Activated CD4-positive, CD25-positive, alpha-beta regulatory T cell treated with anti-CD3 and anti-CD28 coated beads, Interleukin-2, amount 50 U/mL, for 16 hours (primary cell): ENCODE measurements around the gene KLRC3.
"Not testable (repeated sequence)": the region's sequence is repeated elsewhere in the genome, so short reads cannot be mapped to it uniquely, and the experiment has no call there.

Source experiments
- DNase-seq: peaks from one replicate; pipeline ENCODE4 v3.0.0-alpha.2; 2020; ENCODE audit warnings: low read depth, low spot score

Gene KLRC3

GRCh38 chr12:10369557-10370415 is 50.6 kb downstream of the KLRC3 start:
- no peak for DNase-seq

GRCh38 chr12:10368206-10369171 is 51.9 kb downstream of the KLRC3 start:
- DNase-seq = no peak

DNA sequence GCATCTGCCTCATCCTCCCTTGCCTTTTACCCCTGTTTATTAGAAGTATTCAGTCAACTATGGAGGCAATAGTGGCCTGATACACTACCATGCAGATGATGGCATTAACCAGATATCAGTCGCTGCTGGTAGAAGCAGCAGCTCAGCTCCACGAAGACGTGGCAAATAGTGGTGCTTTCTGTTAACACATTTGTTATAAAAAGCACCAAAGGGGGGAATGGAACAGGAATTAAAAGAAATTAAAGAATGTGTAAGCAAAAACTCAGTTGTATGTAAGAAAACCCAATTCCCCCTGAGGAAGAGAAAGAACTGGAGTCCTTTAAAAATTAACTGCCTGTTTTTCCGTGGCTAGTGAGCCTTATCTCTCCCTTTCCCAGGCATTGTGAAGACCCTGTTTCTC is 52.7 kb downstream of the KLRC3 start:
- not testable (repeated sequence) for DNase-seq

- DNase-seq = no peak
Observed at GRCh38 chr12:10366875-10367274, 53.5 kb downstream of the KLRC3 start.

DNA sequence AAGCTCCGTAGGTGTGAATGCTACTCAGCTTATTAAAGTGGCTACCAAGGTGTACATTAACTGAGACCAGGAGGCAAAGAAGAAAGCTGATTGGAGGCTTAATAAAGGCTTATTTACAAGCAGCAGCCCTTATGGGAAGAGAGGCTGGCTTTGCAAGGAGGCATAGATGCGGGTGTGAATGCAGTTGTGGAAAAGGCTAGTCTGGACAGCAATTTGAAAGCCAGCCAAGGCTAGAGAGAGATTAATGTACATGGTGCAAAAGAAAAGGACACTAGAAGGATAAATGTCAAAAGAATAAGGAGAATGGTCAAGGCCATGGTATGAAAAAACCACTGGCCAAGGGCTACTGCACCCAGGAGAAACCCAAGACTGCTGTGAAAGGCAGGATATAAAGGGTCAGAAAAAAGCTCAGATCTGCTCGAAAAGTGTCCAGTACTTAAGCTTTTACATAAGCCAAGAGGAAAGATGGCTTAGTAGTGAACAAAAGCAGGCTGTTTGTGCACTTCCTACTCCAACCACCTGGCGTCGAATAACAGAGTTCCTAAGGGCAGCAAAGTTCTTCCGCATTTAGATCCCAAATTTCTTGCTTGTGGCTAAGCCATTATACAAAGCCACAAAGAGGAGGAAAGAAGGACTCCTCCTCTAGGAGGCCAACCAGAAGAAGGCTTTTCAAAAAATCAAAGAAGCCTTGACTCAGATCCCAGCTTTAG is 54.5 kb downstream of the KLRC3 start:
- no peak for DNase-seq

GRCh38 chr12:10364815-10365622 is 55.4 kb downstream of the KLRC3 start:
- peak; percentile 16 for DNase-seq

DNA sequence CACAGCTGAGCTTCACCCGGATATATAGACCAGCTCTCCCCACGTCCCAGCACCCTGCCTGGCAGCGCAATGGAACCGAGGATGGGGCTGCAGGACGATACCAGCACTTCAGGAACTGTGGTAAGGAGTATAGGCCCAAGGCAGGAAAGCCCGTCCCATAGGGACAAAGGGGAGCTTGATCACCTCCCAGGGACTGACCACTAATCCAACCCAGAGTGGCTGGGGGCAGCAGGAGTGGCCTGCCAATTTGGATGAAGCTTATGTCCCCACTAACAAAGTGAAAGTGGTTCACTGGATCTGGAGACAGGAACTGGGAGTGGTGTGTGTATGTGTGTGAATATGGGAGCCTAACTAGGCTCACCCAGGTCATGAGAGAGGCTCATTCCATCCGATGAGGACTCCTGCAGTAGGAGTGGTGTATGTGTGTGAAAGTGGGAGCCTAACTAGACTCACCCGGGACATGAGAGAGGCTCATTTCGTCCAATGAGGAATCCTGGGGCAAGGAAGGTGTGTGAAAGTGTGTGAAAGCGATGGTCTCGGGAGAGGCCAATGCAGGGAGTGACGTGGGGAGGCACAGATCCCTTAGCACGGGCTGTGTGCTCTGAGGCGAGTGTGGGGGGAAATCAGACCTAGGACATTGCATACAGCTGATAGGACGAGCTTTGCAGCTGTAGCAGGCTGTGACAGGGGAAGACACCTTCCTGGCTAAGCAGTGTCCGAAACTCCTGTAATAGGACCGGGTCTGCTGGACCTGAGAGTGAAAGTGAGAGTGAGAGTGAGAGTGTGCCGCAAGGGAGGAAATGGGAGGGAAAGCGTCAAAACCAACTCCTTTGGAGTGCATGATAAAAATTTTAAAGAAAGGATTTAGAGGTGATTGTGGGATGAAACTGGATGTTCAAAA is 56.2 kb downstream of the KLRC3 start:
- no peak for DNase-seq

DNA sequence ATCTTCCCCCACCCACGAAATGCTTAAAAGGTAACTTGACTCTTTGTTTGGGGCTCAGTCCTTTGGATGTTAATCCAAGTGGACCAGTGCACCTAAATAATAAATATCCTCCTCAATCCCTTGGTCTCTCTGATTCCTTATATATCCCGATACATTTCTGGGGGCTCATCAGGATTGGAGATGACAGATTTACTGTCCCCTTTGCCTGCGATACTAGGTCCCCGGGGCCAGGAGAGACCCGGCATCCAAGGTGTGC is 56.8 kb downstream of the KLRC3 start:
- no peak for DNase-seq

GRCh38 chr12:10362828-10363657 is 57.4 kb downstream of the KLRC3 start:
- DNase-seq = no peak

- no peak for DNase-seq
Observed at GRCh38 chr12:10362325-10362724, 58.1 kb downstream of the KLRC3 start.
